Right atrium auricular region (tissue), 2 donors: ENCODE measurements around the gene ZYG11A. TPM values are rescaled to one million over a fixed set of nuclear protein-coding genes. Genes with fewer than 3 reads are reported as not detected.

Experiments used
- microRNA counts, 2 donors: library from miRNA; unstranded; fragments of <30 nt; microRNA quantifications; one replicate each; lab custom pipeline; 2016 to 2017
- microRNA-seq, 2 donors: library from miRNA; unstranded; fragments of <30 nt; microRNA quantifications; one replicate each; pipeline ENCODE4, GENCODE V29; 2016 to 2017; ENCODE audit warnings: borderline number of aligned reads in 2 of 2, borderline replicate concordance in 1 of 2
- total RNA-seq, 2 donors: library from RNA; depleted of rRNA; stranded (reverse); fragments of >200 nt; gene quantifications; one replicate each; pipeline ENCODE4 v1.1.0, GENCODE V29; 2016

Gene ZYG11A
- total RNA-seq, 2 donors from 2014 or later = not detected

MicroRNA genes within 50 kb of the gene (microRNA counts, 767-probe panel; counts per million panel counts)
- microRNA hsa-miR-1273f (lab: Ali Mortazavi, UCI) (0 to 31.0 counts per million in 2 donors), microRNA hsa-miR-1273g-5p (lab: Ali Mortazavi, UCI) (0 to 31.0 counts per million in 2 donors)

Small RNAs within 50 kb of the gene (microRNA-seq; reads per million reads assigned to microRNA genes)
- gene MIR1273F = 0 reads per million in 2 donors
- 0 reads per million in 2 donors for gene MIR1273G
- gene MIR5095 = 0 reads per million in 2 donors

Other genes starting within 250 kb of the ZYG11A start
- 10 to 100 TPM; 12.0 to 17.6 TPM for gene GPX7, start 240.4 kb upstream of the ZYG11A start, total RNA-seq
- not detected for gene SHISAL2A, start 209.6 kb upstream of the ZYG11A start, total RNA-seq
- gene COA7, start 144.4 kb upstream of the ZYG11A start, total RNA-seq = 10 to 100 TPM in 1 of 2 donors, 1 to 10 TPM in 1; 8.7 to 10.6 TPM
- 10 to 100 TPM; 44.1 to 70.7 TPM for gene ZYG11B, start 116.3 kb upstream of the ZYG11A start, total RNA-seq
- 10 to 100 TPM; 50.4 to 53.1 TPM for gene ECHDC2, start 79.0 kb downstream of the ZYG11A start, total RNA-seq
- gene SCP2, start 84.5 kb downstream of the ZYG11A start, total RNA-seq = 100 to 1,000 TPM in 1 of 2 donors, 10 to 100 TPM in 1; 67.1 to 163 TPM
- 10 to 100 TPM; 44.1 to 47.2 TPM for gene PODN, start 219.5 kb downstream of the ZYG11A start, total RNA-seq